ENCODE data around the gene MFSD12. TPM values are rescaled to one million over a fixed set of nuclear protein-coding genes. Genes with fewer than 3 reads are reported as not detected.

Gene MFSD12
- total and polyA plus RNA-seq, 2 experiments from 2014 or later, result 44.7 to 57.7 TPM

DNA sequence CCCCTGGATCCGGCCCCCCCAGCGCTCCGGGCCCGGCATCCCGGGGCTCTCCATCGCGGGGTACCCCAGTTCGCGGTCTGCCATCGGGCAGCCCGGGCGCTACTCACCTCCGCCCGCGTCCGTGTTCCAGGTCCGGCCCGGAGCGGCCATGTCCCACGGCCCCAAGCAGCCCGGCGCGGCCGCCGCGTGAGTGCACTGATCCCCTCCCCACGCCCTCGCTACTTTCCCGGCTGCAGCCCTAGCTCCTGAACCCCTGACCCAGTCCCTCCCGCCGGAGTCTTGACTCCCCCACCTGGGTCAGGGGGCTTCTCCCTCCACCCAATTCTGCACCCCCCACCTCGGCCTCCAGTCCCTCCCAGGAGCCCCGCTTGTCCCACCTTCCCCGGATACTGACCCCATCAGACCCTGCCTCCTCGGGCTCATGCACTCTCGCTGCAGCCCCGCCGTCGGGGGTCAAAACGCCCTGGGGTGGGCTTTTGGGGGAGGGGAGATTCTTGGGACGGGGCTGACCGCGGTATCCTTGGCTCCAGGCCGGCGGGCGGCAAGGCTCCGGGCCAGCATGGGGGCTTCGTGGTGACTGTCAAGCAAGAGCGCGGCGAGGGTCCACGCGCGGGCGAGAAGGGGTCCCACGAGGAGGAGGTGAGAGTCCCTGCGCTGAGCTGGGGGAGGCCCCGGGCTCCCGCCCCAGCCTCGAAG lies 15.9 kb upstream of the MFSD12 start:
- H3K4me3 ChIP-seq, result peak overlapping the region; percentile 32
- peaks cover 3% of the 10 kb centered on the region for H3K79me2 ChIP-seq
- H4K20me1 ChIP-seq (ENCODE audit: insufficient read depth, poor library complexity, severe bottlenecking), result peaks cover 3% of the 10 kb centered on the region
- no peaks in the 10 kb centered on the region for H3K27me3 ChIP-seq
- peak; percentile 58 for DNase-seq (ENCODE audit: low spot score)
- 3% methylated on average over 8 of the region's 60 CpGs for WGBS (ENCODE audit: low lambda C conversion rate, missing lambda C conversion rate)
- H3K4me2 ChIP-seq, result peak overlapping the region; percentile 100
- TF ChIP-seq EZH2phosphoT487 (IDR thresholded peaks at IDR 0.05; ENCODE audit: low read depth, severe bottlenecking, unreplicated experiment) (no peak), EZH2 (IDR thresholded peaks at IDR 0.05; ENCODE audit: borderline replicate concordance) (no peak)
- TF ChIP-seq, protein P1, sequence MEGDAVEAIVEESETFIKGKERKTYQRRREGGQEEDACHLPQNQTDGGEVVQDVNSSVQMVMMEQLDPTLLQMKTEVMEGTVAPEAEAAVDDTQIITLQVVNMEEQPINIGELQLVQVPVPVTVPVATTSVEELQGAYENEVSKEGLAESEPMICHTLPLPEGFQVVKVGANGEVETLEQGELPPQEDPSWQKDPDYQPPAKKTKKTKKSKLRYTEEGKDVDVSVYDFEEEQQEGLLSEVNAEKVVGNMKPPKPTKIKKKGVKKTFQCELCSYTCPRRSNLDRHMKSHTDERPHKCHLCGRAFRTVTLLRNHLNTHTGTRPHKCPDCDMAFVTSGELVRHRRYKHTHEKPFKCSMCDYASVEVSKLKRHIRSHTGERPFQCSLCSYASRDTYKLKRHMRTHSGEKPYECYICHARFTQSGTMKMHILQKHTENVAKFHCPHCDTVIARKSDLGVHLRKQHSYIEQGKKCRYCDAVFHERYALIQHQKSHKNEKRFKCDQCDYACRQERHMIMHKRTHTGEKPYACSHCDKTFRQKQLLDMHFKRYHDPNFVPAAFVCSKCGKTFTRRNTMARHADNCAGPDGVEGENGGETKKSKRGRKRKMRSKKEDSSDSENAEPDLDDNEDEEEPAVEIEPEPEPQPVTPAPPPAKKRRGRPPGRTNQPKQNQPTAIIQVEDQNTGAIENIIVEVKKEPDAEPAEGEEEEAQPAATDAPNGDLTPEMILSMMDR (IDR thresholded peaks at IDR 0.05; ENCODE audit: poor library complexity), result no peak
- no peak overlapping the region for H3K27ac ChIP-seq
- no peaks in the 10 kb centered on the region for H3K9me2 ChIP-seq (replicated peaks; ENCODE audit: insufficient read depth)
- H3K4me1 ChIP-seq (ENCODE audit: insufficient read depth), result peaks cover 9% of the 10 kb centered on the region
- no peaks in the 10 kb centered on the region for H3K36me3 ChIP-seq (replicated peaks; ENCODE audit: insufficient read depth, low read depth)
- no peaks in the 10 kb centered on the region for H3K9me3 ChIP-seq (ENCODE audit: low read depth)
- peak overlapping the region; percentile 33 for H2AFZ ChIP-seq

DNA sequence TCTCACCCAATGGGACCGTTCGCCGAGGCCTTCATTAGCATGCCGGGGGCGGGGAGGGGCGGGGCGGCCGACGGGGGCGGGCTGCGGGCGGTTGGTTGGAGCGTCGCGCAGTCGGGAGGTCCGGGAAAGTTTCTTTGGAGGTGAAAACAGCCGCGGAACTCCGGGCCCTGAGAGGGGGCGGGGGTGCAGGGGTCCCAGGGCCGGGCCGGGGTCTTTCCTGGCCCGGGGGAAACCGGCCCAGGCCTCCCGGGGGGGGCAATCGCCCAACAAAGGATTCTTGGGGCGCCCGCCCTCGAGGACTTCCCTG lies 15.4 kb upstream of the MFSD12 start, which contains the start of gene HMG20B:
Gene HMG20B (plus strand): TSS at position 90 of the 307 bp plus-strand sequence. CDS start 366 bp downstream, outside the sequence.
- Histone ChIP-seq H2AFZ (peak within 1 kb of the TSS; percentile 53), H3K9me2 (replicated peaks; ENCODE audit: insufficient read depth) (no peaks in the 10 kb centered on the region)

DNA sequence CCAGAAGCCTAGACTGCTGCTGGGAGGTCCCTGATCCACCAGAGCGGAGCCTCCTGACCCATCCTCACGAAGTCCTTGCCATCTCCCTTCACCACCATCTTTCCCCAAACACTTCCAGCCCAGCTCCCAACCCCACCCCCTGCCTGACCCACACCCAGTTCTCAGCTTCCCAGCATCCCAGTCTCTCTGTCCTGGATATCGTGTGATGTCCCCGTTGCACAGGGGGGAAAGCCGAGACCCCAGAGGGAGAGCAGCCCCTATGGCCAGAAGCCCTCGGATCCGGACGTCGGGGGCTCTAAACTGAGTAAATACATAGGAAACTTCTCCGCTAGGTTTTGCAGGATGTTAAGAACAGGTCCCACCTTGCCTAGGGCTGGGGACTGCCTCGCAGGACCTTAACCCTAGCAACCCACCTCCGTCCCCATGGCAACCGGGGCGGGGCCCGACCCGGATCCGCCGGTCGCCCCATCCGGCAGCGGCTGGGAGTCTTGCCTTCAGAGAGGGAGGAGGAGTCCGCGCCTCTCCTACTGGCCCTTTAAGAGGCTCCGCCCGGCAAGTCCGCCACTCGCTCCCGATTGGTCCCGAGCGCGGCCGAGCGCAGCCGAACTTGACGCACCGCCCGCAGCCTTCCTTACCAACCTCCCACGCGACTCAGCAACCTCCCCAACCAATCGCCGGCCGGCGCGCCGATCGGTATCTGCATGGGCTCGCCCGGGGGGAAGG lies 14.9 kb upstream of the MFSD12 start:
- peaks cover 9% of the 10 kb centered on the region for H3K4me1 ChIP-seq (ENCODE audit: insufficient read depth)
- H2AFZ ChIP-seq, result peak overlapping the region; percentile 53
- H3K4me2 ChIP-seq, result peak overlapping the region; percentile 76
- 6% methylated on average over 46 of the region's 48 CpGs for WGBS (ENCODE audit: low lambda C conversion rate, missing lambda C conversion rate)
- H3K36me3 ChIP-seq (replicated peaks; ENCODE audit: insufficient read depth, low read depth), result no peaks in the 10 kb centered on the region
- peak; percentile 100 for DNase-seq (ENCODE audit: low spot score)
- H3K9me3 ChIP-seq (ENCODE audit: low read depth), result no peaks in the 10 kb centered on the region
- no peak for TF ChIP-seq EZH2phosphoT487 (IDR thresholded peaks at IDR 0.05; ENCODE audit: low read depth, severe bottlenecking, unreplicated experiment)
- TF ChIP-seq, protein P1 (IDR thresholded peaks at IDR 0.05; ENCODE audit: poor library complexity), result no peak
- H3K27ac ChIP-seq, result no peak overlapping the region
- no peak overlapping the region for H3K4me3 ChIP-seq
- peaks cover 3% of the 10 kb centered on the region for H4K20me1 ChIP-seq (ENCODE audit: insufficient read depth, poor library complexity, severe bottlenecking)
- H3K79me2 ChIP-seq, result peaks cover 3% of the 10 kb centered on the region
- H3K27me3 ChIP-seq, result no peaks in the 10 kb centered on the region
- H3K9me2 ChIP-seq (replicated peaks; ENCODE audit: insufficient read depth), result no peaks in the 10 kb centered on the region

More for the DNA sequence above, 15.4 kb upstream of the MFSD12 start, which contains the start of gene HMG20B:
- no peak for DNase-seq (ENCODE audit: low spot score)
- no peak within 1 kb of the TSS for H3K27ac ChIP-seq
- no peak for TF ChIP-seq EZH2phosphoT487 (IDR thresholded peaks at IDR 0.05; ENCODE audit: low read depth, severe bottlenecking, unreplicated experiment)
- TF ChIP-seq EZH2 (IDR thresholded peaks at IDR 0.05; ENCODE audit: borderline replicate concordance), result no peak
- TF ChIP-seq, protein P1 (IDR thresholded peaks at IDR 0.05; ENCODE audit: poor library complexity), result no peak
- peaks cover 3% of the 10 kb centered on the region for H4K20me1 ChIP-seq (ENCODE audit: insufficient read depth, poor library complexity, severe bottlenecking)
- H3K36me3 ChIP-seq (replicated peaks; ENCODE audit: insufficient read depth, low read depth), result no peaks in the 10 kb centered on the region
- H3K79me2 ChIP-seq, result peaks cover 3% of the 10 kb centered on the region
- WGBS (ENCODE audit: low lambda C conversion rate, missing lambda C conversion rate), result 0% methylated on average over 2 of the region's 30 CpGs
- peak within 1 kb of the TSS; percentile 32 for H3K4me3 ChIP-seq
- no peaks in the 10 kb centered on the region for H3K9me3 ChIP-seq (ENCODE audit: low read depth)
- H3K4me2 ChIP-seq, result peak within 1 kb of the TSS; percentile 100
- no peaks in the 10 kb centered on the region for H3K27me3 ChIP-seq
- peaks cover 9% of the 10 kb centered on the region for H3K4me1 ChIP-seq (ENCODE audit: insufficient read depth)
